ENCODE results near the gene WDR75. TPM values are rescaled to one million over a fixed set of nuclear protein-coding genes. Genes with fewer than 3 reads are reported as not detected.
A peak's percentile ranks its signal among the peaks of the same experiment; 100 is the strongest.

WDR75 gene
- total RNA-seq, 1 donor from 2014 or later: 61.4 TPM

- Mint-ChIP-seq H3K4me1 (peaks cover 62% of the 10 kb centered on the region), H3K27me3 (ENCODE audit: low read depth) (no peaks in the 10 kb centered on the region), H3K36me3 (peaks cover 10% of the 10 kb centered on the region), H3K4me3 (no peak overlapping the region), H3K27ac (peak overlapping the region; percentile 71), H3K9me3 (peaks cover 16% of the 10 kb centered on the region)
- DNase-seq (ENCODE audit: low spot score in 2 of 2, unreplicated experiment in 2 of 2): no peak
- no peak for TF ChIP-seq CTCF (IDR thresholded peaks at IDR 0.05; ENCODE audit: unreplicated experiment)
Observed at GRCh38 chr2:189521699-189522434, 80.6 kb downstream of the WDR75 start.

GRCh38 chr2:189522435-189523151, 81.3 kb downstream of the WDR75 start:
- no peak for TF ChIP-seq CTCF (IDR thresholded peaks at IDR 0.05; ENCODE audit: unreplicated experiment)
- Mint-ChIP-seq H3K27me3 (ENCODE audit: low read depth) (no peaks in the 10 kb centered on the region), H3K36me3 (peaks cover 3% of the 10 kb centered on the region), H3K4me1 (peaks cover 63% of the 10 kb centered on the region), H3K27ac (peak overlapping the region; percentile 71), H3K4me3 (no peak overlapping the region), H3K9me3 (peaks cover 10% of the 10 kb centered on the region)
- no peak for DNase-seq (ENCODE audit: low spot score in 2 of 2, unreplicated experiment in 2 of 2)

- peaks cover 10% of the 10 kb centered on the region for H3K9me3 Mint-ChIP-seq
- H3K4me3 Mint-ChIP-seq: no peak overlapping the region
- peaks cover 56% of the 10 kb centered on the region for H3K4me1 Mint-ChIP-seq
- peaks cover 3% of the 10 kb centered on the region for H3K36me3 Mint-ChIP-seq
- H3K27ac Mint-ChIP-seq: no peak overlapping the region
- H3K27me3 Mint-ChIP-seq (ENCODE audit: low read depth): no peaks in the 10 kb centered on the region
- no peak for TF ChIP-seq CTCF (IDR thresholded peaks at IDR 0.05; ENCODE audit: unreplicated experiment)
- no peak for DNase-seq (ENCODE audit: low spot score in 2 of 2, unreplicated experiment in 2 of 2)
Observed at GRCh38 chr2:189524746-189525145, 83.5 kb downstream of the WDR75 start.

Other genes starting within 250 kb of the WDR75 start
- 152 to 156 TPM (median 154 TPM) in 3 replicates for gene SLC40A1, start 139.3 kb downstream of the WDR75 start, total RNA-seq
- 37.5 to 41.0 TPM (median 40.1 TPM) in 3 replicates for gene ASNSD1, start 220.0 kb downstream of the WDR75 start, total RNA-seq
- gene ANKAR, start 233.2 kb downstream of the WDR75 start, total RNA-seq: 13.4 to 14.6 TPM (median 13.9 TPM) in 3 replicates

Measured in mesothelial cell of epicardium (in vitro differentiated cells).